HEK293T (cell line): ENCODE results near the gene PHF13.
"Not testable (repeated sequence)": the region's sequence is repeated elsewhere in the genome, so short reads cannot be mapped to it uniquely, and the experiment has no call there.

ENCODE experiments used
- CTCF ChIA-PET: fragments of 350-600 bp; formaldehyde crosslinking; extraction: SDS; loops from one replicate; lab custom pipeline; 2021; ENCODE audit warnings: antibody characterized with exemption, inconsistent platforms; lab: Yijun Ruan, JAX
- POLR2A ChIA-PET: fragments of 350-600 bp; formaldehyde crosslinking; extraction: SDS; loops from one replicate; lab custom pipeline; 2020; ENCODE audit warnings: antibody characterized with exemption, inconsistent platforms; lab: Yijun Ruan, JAX
- DNase-seq: peaks from one replicate; pipeline ENCODE4 v3.0.0; 2012; ENCODE audit warnings: mixed read lengths; ENCODE audit errors: extremely low spot score
- ARNT ChIP-seq: fragments of 450-650 bp; IDR thresholded peaks from 2 replicates; pipeline ENCODE4 v1.6.1; 2017; ENCODE audit warnings: mild to moderate bottlenecking
- BHLHE40 ChIP-seq: fragments of 450-650 bp; IDR thresholded peaks from 2 replicates; pipeline ENCODE4 v1.6.1; 2016; ENCODE audit warnings: mild to moderate bottlenecking, moderate library complexity, borderline replicate concordance
- CTBP1 ChIP-seq: fragments of 450-650 bp; IDR thresholded peaks from 2 replicates; pipeline ENCODE4 v1.6.1; 2016; ENCODE audit warnings: borderline replicate concordance
- ELF4 ChIP-seq: fragments of 450-650 bp; IDR thresholded peaks from 2 replicates; pipeline ENCODE4 v1.6.1; 2017; ENCODE audit warnings: antibody characterized with exemption
- FOXA1 ChIP-seq: fragments of 450-650 bp; IDR thresholded peaks from 2 replicates; pipeline ENCODE4 v1.6.1; 2016; ENCODE audit warnings: mild to moderate bottlenecking
- FOXK2 ChIP-seq: fragments of 450-650 bp; IDR thresholded peaks from 2 replicates; pipeline ENCODE4 v1.6.1; 2016; ENCODE audit warnings: mild to moderate bottlenecking
- FOXM1 ChIP-seq: fragments of 450-650 bp; IDR thresholded peaks from 2 replicates; pipeline ENCODE4 v1.6.1; 2017; ENCODE audit warnings: mild to moderate bottlenecking, borderline replicate concordance
- HDGF ChIP-seq: fragments of 450-650 bp; IDR thresholded peaks from 2 replicates; pipeline ENCODE4 v1.6.1; 2017; ENCODE audit warnings: antibody characterized with exemption, borderline replicate concordance
- L3MBTL2 ChIP-seq: fragments of 450-650 bp; conservative IDR thresholded peaks from 2 replicates; pipeline ENCODE4 v1.6.1; 2016; ENCODE audit warnings: mild to moderate bottlenecking
- LEF1 ChIP-seq: fragments of 450-650 bp; IDR thresholded peaks from 2 replicates; pipeline ENCODE4 v1.6.1; 2017; ENCODE audit warnings: mild to moderate bottlenecking, borderline replicate concordance
- NFRKB ChIP-seq: fragments of 450-650 bp; IDR thresholded peaks from 2 replicates; pipeline ENCODE4 v1.6.1; 2016; ENCODE audit warnings: mild to moderate bottlenecking, moderate library complexity
- PKNOX1 ChIP-seq: fragments of 450-650 bp; IDR thresholded peaks from 2 replicates; pipeline ENCODE4 v1.6.1; 2016
- SP1 ChIP-seq: fragments of 450-650 bp; IDR thresholded peaks from 2 replicates; pipeline ENCODE4 v1.6.1; 2017
- SUZ12 ChIP-seq: fragments of 450-650 bp; IDR thresholded peaks from 2 replicates; pipeline ENCODE4 v1.6.1; 2016; ENCODE audit warnings: mild to moderate bottlenecking
- TARDBP ChIP-seq: fragments of 450-650 bp; IDR thresholded peaks from 2 replicates; pipeline ENCODE4 v1.6.1; 2016
- ZNF384 ChIP-seq: fragments of 450-650 bp; IDR thresholded peaks from 2 replicates; pipeline ENCODE4 v1.6.1; 2016

Gene PHF13

GRCh38 chr1:6652986-6653385 lies 39.5 kb downstream of the PHF13 start:
- POLR2A ChIA-PET, result no interaction called here
- DNase-seq, result no peak
- CTCF ChIA-PET, result no interaction called here
- TF ChIP-seq L3MBTL2 (no peak), LEF1 (no peak), FOXA1 (no peak), SP1 (no peak), ARNT (no peak), ZNF384 (no peak), CTBP1 (no peak), BHLHE40 (no peak)

- TF ChIP-seq ARNT (no peak), SUZ12 (no peak), ELF4 (no peak), ZNF384 (no peak), NFRKB (no peak), LEF1 (no peak), FOXA1 (no peak), TARDBP (no peak), L3MBTL2 (no peak), CTBP1 (no peak)
- ChIA-PET CTCF (no interaction called here), POLR2A (no interaction called here)
- DNase-seq, result no peak
Observed at GRCh38 chr1:6653436-6654290, 40.1 kb downstream of the PHF13 start.

GRCh38 chr1:6657138-6657537 lies 43.6 kb downstream of the PHF13 start:
- POLR2A ChIA-PET, result no interaction called here

GRCh38 chr1:6658359-6659060 lies 45.0 kb downstream of the PHF13 start:
- TF ChIP-seq L3MBTL2, result no peak
- TF ChIP-seq ELF4, result no peak
- TF ChIP-seq FOXK2, result no peak
- no peak for TF ChIP-seq ARNT
- no peak for TF ChIP-seq HDGF
- TF ChIP-seq BHLHE40, result no peak
- TF ChIP-seq FOXM1, result no peak
- no peak for TF ChIP-seq SP1
- no peak for TF ChIP-seq LEF1
- no peak for TF ChIP-seq SUZ12
- no peak for TF ChIP-seq ZNF384
- ChIA-PET POLR2A (no interaction called here), CTCF (no interaction called here)
- DNase-seq, result no peak

More at GRCh38 chr1:6657138-6657537, 43.6 kb downstream of the PHF13 start:
- CTCF ChIA-PET, result interaction anchor here (0.6 kb wide), 1 partner anchor 411 kb away, joined by 4 read pairs; no protein-coding TSS in a partner anchor
- no peak for DNase-seq
- TF ChIP-seq FOXM1 (no peak), FOXA1 (no peak), FOXK2 (no peak), ZNF384 (no peak), NFRKB (no peak), PKNOX1 (no peak), BHLHE40 (no peak), SUZ12 (no peak), LEF1 (no peak), HDGF (no peak), TARDBP (no peak), CTBP1 (no peak), L3MBTL2 (no peak), SP1 (no peak)

GRCh38 chr1:6660415-6661049 lies 47.0 kb downstream of the PHF13 start:
- no peak for TF ChIP-seq HDGF
- no peak for TF ChIP-seq ARNT
- no peak for TF ChIP-seq FOXM1
- TF ChIP-seq SP1, result no peak
- TF ChIP-seq FOXA1, result no peak
- TF ChIP-seq LEF1, result no peak
- TF ChIP-seq L3MBTL2, result no peak
- TF ChIP-seq NFRKB, result no peak
- TF ChIP-seq FOXK2, result no peak
- TF ChIP-seq ZNF384, result no peak
- TF ChIP-seq ELF4, result no peak
- TF ChIP-seq PKNOX1, result no peak
- no peak for TF ChIP-seq BHLHE40
- TF ChIP-seq CTBP1, result no peak
- TF ChIP-seq TARDBP, result no peak
- POLR2A ChIA-PET, result no interaction called here
- DNase-seq, result no peak
- CTCF ChIA-PET, result no interaction called here

GRCh38 chr1:6662468-6662867 lies 48.9 kb downstream of the PHF13 start:
- POLR2A ChIA-PET, DNase-seq, CTCF ChIA-PET: not testable (repeated sequence)
